NOMO-1 (cell line): ENCODE results near the gene TNS3.

Source experiments
- DNase-seq, 2 experiments: peaks; one replicate each; lab custom pipeline; 2025; ENCODE audit not compliant: unreplicated experiment in 2 of 2; lab: John Stamatoyannopoulos, UW

Gene TNS3

GRCh38 chr7:47526466-47526865, 55.4 kb downstream of the TNS3 start:
- no peak for DNase-seq

DNA sequence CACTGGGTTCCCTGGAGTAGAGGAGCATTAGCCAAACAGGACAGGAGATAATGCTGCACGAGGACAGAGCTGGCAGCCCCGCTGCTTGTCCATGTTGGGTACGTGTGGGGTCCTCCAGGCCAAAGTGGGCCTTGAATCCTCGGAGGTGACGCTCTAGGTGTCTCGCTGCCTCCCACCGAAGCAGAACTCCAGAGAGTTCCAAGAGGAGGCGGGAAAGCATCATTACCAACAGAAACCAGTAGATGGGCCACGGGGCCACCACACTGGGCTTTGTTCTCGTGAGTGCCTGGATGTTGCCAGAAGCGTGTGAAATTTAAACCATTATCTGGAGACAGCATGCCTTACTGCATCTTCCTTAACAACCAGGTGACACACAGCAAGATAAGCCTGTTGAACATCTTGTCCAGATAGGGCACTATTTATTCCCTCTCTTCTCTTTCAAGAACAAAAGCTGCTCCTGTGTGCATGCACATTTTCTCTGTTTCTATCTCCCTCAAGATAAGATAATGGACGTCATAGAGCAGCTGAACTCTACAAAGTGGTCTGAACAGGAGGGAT, 56.8 kb downstream of the TNS3 start:
- no peak for DNase-seq

GRCh38 chr7:47523401-47523800, 58.5 kb downstream of the TNS3 start:
- no peak for DNase-seq

DNA sequence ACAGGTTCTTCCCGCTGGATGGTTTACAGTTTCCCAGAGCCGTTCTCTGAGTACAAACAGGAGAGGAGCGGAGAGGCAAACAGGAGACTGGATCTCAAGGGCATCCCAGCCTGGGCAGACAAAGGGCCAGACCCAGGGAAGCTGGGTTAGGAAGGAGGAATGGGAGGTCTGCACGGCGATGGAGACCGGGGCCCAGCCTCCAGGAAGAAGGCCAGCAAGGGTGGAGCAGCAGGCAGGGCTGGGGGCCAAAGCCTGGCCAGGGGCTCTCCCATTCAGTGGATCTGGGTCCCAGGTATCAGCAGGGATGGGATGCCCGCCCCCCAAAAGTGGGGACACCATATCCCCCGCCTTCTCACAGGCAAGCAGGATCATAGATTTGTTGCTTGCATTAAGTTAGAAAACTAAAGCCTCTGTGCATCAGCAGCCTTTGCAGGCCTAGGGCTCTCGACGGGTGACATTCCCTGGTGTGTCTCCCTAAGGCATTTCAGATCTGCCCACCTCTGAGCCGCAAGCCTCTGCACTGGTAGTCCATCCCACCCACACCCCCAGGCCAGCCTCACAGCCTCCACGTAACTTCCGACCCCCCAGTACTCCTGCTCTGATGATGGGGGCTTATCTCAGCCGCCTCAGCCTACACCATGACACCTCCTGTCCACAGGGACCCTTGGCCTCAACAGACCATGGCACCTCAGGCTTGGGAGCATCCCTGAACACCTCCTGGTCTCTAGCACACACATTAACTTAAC, 59.9 kb downstream of the TNS3 start:
- DNase-seq, result no peak

GRCh38 chr7:47521011-47521795, 60.7 kb downstream of the TNS3 start:
- no peak for DNase-seq

DNA sequence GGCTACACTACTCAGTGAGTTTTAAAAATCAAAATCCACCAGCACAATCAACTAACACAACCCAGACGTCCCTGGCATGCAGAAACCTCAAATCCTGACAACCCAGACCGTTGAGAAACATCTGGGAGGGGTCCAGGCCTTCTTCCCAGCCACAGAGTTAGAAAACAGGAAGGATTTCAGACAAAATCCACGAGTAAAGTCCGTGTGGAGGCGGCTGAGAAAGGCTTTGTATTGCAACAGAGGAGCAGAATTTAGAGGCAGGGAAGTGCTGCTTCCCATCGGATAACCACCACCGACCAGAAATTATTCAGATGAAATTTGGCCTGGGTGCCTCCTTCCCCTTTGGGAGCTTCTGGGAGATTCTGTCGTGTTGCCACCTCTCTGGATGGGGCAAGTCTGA, 61.5 kb downstream of the TNS3 start:
- DNase-seq, result no peak

DNA sequence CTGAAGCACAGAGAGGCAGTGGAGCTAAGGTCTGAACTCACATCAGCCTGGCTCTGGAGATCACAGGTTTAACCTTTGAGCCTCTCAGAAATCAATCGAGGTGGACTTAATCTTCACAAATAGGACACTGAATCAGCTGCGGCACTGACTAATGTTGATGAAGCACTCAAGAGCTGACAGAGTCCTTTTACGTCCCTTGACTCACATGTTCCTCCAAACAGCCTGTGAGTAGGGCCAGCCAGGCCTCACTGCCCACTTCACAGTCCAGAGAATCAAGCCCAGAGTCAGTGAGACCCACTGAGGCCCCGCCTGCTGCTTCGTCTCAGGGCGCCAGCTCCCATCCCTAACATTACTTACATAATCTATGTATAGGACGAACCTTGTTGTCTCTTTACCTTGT, 63.1 kb downstream of the TNS3 start:
- DNase-seq, result no peak

GRCh38 chr7:47517821-47518480, 64.0 kb downstream of the TNS3 start:
- DNase-seq, result no peak

DNA sequence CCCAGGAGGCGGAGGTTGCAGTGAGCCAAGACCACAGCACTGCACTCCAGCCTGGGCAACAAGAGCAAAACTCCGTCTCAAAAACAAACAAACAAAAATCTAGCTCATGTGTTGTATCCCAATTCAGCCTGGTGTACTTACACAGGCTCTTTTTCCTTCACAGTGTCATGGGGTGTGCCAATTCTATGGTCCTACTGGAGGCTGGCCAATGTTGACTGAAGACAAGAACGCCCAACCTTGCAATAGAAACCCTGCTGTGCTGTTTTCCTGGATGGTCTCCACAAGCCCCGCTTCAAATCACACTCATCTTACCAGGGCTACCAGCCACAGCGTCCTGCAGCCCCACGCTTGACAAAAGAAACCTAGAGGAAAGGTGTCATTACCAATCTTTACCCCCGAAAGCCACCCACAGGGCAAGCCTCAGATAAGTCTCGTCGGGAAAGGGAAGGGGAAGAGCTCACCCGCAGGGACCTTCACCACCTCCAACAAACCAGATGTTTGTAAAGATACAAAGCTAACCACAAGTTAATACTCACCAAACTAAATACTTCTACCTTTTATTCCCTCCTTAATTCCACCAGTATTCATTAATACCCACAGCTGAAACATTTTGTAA, 64.8 kb downstream of the TNS3 start:
- no peak for DNase-seq

DNA sequence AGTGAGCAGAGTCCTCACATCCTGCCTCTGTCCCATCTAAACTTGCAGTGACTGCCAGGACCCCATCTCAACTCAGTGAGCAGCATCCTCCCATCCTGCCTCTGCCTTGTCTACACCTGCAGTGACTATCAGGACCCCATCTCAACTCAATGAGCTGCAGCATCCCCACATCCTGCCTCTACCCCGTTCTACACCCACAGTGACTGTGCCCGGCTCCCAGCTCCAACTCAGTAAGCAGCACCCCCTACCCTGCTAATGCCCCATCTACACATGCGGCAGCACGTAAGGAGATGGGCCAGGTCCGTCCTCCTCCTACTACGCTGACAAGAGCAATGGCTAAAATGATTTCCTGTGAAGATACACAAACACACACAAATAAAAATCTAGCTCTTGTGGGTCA, 65.5 kb downstream of the TNS3 start:
- DNase-seq, result no peak

- DNase-seq, result no peak
These were observed 66.5 kb downstream of the TNS3 start for GRCh38 chr7:47515305-47515834.

DNA sequence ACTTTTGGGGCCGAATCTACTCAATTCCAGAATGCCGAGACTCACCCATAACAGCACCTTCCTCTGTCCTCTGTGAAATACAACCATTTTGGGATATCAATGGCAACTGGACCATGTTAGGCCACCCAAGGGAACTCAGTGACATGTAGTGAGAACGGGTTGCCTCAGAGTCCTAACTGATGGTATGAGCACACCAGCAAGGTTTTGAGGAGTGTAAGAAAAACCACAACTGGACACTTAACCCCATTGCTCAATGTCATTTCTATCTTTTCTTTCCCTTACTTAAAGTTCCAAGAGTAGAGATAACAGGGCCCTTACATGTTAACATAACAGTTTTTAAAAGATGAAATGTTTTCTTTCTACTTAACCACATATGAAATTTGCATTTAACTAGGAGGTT, 67.1 kb downstream of the TNS3 start:
- DNase-seq, result peak in 1 of 2 experiments; percentile 19

DNA sequence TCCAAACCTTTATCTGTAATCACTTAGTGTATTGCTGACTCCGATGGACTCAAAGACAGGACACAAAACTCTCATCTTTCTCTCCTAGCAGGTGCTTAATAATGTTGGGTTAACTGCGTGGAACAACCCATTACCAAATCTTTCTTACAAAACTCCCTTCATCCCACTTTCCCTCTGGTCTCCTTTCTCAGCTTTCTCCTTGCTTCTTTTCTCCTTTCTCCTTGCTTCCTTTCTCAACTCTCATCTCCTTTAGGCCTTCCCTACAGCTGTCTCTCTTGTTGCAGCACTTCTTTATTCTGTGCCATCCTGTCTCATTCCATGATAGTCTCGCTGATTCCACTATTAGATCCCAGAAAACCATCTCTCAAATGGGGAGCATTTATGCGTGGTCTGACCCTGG, 67.5 kb downstream of the TNS3 start:
- no peak for DNase-seq

GRCh38 chr7:47513741-47514241, 68.1 kb downstream of the TNS3 start:
- no peak for DNase-seq

DNA sequence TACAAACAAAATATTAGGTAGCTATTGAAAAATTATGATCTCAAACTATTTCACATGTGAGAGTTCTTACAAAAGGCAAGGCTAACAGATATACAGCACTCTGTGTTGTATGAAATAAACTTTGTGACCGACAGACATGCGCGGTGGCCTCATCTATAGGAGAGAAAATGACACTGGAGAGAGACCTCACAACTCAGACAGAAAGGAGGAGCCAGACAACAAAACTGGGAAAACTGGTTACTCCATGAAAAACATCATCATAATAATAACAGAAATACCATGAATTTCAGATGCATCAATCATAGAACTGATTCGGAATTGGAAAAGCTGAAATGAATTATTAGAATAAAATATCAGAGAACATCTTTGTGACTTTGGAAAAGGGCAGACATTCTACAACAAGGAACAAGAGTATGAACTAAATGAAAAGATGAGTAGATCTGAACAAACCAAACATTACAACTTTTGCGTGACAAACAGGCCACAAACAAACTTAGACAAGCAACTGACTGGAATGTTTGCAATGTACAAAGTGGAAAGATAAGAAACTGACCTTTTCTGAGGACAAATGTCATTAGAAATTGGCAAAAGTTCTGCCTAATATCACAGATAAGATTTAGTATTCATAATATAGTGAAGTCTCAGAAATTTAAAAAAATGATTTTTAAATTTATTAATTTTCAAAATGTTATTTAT, 69.3 kb downstream of the TNS3 start:
- DNase-seq, result no peak

GRCh38 chr7:47511699-47512370, 70.1 kb downstream of the TNS3 start:
- no peak for DNase-seq

DNA sequence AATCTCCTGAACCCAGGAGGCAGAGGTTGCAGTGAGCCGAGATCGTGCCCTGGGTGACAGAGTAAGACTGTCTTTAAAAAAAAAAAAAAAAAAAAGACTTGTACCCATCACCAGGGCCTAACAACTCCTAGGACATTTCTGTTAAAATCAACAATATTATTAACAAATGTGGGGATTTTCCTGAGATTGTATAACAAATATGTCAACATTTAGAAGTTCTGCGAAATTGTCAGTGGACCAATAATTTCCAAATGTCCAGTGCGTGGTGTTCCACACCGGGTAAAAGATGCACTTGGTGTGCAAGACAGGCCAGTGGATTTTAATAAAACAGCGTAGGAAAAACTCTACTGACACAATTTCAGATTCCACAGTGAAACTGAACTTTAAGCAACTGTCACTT, 71.1 kb downstream of the TNS3 start:
- no peak for DNase-seq

GRCh38 chr7:47510192-47510591, 71.7 kb downstream of the TNS3 start:
- no peak for DNase-seq

DNA sequence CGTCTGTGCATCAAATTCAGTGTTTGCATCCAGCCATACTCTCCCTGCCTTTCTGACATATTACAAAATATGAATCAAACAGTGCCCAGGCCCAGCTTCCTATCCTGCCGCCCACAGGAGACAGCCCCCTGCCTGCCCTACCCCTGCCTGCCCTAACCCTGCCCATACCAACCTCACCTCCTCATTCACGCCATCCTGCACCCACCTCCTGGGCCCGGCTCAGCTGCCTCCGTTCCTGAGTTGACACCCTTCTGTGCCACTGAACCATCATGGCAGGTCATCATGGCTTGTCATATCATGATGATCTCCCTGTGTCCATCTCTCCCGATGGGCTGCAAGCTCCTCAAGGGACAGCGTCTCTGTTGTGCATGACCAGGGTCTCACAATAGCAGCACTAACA, 72.3 kb downstream of the TNS3 start:
- no peak for DNase-seq
